HG02840 (cell line): Measurements from ENCODE around the gene SCN3A.

Source experiments
- ATAC-seq: cut with Tn5 transposase; IDR thresholded peaks from one replicate; pipeline ENCODE4 v1.9.1; 2021; ENCODE audit warnings: mild to moderate bottlenecking, moderate library complexity, moderate number of reproducible peaks; ENCODE audit not compliant: unreplicated experiment, low FRiP score

Gene SCN3A

DNA sequence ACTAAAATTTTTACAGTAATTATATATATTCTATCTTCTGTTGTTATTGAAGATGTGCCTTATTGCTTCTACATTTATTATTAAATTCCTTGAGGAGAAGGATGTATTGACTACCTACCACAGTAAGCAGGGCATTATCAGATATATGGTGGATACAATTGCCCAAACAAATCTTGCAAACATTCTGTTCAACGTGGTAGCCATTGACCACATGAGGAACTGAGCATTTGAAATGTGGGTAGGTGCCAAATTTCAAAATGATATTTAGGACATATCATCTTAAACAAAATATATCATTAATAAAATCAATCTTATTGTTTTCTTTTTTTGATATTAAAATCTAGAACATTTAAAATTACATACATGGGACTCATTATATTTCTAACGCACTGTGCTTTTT lies 11.1 kb downstream of the SCN3A start:
- peak; percentile 22 for ATAC-seq

DNA sequence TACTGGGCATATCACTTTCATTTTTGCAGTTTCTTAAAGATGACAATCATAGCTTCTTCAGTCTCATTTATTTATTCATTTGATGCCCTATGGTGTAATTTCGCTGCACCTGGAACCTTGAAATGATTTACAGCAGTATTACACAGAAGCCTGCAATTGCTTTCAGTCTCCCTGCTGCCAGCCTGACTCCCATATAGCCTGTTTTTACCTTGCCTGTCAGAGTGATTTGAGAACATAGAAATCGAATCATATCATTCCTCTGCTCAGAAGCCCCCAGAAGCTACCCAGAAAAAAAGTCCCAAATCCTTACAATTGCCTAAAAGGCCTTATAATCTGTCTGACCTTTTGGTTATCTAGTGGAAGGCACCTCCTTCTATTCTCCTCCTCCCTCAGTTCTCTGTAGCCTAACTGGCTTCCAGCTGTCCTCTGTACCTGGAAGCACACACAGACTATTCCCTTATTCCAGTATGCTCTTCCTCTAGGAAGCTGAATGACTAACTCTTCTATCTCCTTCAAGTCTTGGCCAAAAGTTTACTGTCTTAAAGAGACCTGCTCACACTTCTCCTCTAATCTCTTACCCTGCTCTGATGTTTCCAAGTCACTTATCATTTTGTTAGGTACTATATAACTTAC lies 12.6 kb downstream of the SCN3A start:
- no peak for ATAC-seq

DNA sequence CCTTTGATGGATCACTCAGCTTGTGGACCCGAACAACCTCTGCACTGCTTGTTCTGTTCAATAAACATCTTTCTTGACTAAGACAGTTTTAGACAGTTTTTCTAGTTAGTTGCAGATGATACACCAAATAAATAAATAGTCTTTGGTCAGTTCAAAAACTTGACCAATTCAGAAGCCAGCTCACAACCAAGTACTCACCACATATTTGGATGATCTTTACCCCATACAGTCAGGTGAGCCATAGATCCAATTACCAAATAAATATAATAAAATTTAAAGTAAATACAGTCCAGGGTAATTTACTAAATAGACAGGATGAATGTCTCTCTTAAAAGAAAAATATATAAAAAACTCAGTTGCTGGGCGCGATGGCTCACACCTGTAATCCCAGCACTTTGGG lies 18.2 kb downstream of the SCN3A start:
- ATAC-seq: no peak

DNA sequence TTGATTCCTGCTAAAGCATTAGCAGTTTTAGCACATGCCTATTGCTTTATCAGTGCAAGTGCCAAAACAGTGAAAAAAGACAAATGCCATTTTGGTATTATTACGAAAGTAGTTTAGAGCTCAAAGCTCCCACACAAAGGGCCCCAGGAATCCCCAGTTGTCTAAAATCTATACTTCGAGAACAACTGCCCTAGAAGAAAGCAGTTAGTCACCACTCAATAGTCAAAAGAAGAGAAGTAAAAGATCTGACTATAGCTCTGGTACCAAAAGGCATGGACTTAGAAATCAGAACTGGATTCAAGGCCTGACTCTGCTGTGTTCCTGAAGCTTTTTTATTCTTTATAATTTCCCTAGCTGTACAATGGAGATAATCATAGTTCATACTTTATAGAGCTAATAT lies 21.8 kb downstream of the SCN3A start:
- no peak for ATAC-seq

DNA sequence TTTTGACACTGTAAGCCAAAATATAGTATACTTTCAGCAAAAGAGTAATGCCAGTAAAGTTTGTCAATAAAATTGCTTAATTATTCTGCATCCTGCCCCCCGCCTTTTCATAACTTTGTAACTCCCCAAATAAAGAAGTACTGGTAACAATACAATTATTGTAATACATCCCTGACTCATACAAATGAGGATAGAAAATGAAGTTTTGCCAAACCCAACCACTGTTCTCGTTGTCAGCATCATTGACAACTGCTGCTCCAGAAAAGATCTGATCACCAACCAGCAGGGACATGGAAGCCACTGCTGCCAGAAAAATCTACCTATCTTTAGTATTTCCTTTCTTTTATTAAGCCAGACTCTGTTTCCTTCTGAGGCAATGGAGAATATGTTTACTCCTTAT lies 27.1 kb downstream of the SCN3A start:
- no peak for ATAC-seq

DNA sequence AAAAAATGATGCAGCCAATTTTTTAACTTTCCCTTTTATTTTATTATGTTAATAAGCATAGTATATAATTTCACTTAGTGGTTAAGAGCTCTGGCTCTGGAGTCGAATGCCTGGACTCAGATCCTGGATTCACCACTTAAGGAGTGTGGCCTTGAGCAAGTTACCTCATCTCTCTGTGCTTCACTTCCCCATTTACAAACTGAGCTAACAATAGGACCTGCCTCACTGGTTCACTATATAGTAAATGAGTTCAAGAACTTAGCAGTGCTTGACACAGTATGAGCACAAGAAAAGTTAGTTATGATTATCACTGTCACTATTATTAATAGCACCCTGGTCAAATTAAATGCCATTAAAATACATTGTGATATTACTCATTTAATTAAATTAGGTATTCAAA lies 30.6 kb downstream of the SCN3A start:
- ATAC-seq: no peak

DNA sequence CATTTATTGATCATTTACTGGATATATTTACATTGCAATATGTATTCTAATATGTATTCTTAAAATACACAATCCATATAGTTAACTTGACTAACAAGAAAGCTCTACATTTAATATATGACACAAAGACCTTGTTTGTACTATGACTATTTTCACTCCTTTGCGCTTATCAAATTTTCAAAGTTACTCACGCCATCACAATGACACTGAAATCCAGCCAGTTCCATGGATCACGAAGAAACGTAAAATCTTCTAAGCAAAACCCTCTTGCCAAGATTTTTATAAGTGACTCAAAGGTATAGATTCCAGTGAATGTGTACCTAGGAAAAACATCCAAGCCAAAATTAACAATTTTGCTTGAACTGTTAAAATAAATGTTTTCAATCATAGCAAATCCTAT lies 39.6 kb downstream of the SCN3A start:
- no peak for ATAC-seq

DNA sequence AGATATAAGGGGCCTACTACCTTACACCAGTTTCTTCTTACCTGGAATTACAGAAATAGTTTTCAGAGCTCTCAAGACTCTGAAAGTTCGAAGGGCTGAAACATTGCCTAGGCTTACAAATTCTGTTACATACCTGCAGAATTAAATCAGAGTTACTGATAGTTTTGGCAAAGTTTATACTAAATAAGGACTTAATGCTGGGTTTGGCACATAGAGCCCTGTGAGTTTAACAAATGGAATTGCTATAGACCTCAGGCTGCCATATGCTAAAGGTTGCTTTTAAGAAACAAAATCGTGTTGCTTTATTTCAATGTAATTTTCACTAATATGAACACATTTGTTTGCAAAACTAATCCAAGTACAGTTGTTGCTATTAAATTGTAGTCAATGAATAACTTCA lies 40.1 kb downstream of the SCN3A start:
- ATAC-seq: no peak

DNA sequence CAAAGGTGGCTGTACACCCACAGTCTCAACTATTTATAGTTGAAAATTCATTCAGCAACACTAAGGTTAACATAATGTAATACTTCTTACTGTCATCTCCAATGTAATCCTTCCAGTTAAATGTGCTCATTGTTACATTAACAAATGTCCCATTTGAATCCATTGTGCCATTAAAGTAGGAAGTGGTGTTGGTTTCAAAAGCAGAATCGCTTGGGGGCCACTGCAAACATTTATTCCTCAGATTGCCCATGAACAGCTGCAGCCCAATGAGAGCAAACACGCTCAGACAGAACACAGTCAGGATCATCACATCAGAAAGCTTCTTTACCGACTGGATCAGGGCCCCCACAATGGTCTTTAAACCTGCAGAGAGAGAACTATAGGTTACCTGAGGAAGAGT lies 41.4 kb downstream of the SCN3A start:
- ATAC-seq: no peak

DNA sequence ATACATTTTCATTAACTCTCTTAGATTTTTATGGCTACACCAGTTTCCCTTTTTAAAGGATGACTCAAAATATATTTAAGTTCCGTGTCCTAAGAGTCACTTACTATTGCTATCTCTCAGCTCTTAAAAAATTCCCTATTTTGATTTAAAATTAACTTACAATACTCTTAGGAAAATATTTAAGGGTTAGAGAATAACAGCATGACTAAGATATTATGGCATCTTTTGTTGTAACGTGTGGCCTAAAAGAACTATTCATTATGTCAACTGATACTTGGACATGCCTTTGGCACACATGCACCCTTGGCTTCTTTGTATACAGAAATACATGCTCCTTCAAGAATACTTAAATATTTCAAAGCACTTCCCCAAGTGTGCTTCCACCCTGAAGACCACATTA lies 42.3 kb downstream of the SCN3A start:
- no peak for ATAC-seq

DNA sequence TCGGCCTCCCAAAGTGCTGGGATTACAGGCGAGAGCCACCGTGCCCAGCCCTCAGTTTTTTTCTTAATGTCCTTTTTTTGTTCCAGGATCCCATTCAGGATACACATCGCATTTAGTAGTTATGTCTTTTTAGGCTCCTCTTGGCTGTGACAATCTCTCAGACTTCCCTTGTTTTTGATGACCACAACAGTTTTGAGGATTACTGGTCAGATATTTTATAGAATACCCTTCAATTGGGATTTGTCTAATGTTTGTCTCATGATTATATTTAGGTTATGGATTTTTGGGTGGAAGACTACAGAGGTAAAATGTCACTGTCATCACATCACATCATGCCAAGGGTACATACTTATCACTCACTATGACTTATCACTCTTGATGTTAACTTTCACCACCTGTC lies 46.7 kb downstream of the SCN3A start:
- no peak for ATAC-seq

DNA sequence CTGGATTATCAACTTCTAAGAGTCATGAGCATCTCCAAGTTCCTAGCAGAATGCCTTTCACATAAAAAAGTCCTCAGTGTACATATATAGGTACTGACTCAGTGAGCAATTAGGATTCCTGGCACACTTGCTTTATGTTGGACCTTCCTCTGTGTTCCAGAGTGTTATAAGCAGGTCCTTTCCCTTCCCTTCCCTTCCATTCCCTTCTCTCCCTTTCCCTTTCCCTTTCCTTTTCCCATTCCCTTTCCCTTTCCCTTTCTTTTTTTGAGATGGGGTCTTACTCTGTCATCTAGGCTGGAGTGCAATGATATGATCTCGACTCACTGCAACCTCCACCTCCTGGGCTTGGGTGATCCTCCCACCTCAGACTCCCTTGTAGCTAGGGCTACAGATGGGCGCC lies 48.7 kb downstream of the SCN3A start:
- ATAC-seq: no peak

DNA sequence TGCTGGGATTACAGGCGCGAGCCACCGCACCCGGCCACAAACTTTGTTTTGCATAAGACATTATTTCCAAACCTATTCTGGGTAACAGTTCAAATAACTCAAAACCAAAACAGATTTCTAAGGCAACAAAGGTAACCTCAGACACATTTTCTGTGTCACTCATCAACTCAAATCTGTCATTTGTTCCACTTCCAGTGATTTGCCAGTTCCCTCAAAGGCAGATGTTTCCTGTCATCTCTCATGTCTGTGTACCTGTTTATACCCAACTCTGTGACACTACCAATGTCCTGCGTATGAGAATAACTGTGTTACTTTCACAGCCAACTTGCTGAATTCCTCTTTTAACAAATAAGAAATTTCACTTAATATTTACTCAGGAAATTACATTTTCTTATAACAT lies 54.4 kb downstream of the SCN3A start:
- peak; percentile 84 for ATAC-seq

DNA sequence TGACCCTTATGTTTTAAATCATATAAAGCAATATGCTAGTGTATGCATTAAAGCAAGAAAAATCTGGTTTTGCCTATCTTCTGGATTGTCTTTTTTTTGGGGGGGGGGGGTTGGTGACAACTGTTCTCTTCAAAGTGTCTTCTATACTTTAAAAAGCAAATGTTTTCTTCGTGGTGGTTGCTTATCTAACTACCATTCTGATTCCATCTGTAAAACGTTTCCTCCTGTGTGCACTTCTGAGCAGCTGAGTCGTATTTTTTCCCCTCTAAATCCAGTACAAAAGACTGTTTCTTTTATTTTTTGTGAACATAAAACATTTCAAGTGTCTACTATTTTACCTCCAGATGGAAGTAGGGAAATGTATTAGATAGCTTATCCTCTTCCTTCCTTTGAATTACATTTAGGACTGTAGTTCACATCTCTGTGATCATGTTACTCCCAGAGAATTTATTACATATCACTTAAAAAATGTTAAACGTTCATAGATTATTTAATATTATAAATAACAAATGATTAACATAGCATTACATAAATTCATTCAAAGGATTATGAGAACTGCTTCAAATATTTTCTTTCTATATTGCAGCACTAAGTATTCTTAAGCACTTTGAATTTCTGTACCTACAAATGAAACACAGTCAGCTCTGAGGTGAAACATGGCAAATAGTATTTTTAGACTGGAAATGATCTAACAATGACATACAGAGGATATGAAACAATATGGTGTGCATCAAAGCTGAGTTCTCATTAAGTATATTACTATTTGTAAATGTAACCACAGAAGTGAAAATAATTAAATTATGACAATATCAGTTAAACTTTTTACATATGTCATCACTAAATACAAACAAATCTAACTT lies 56.4 kb downstream of the SCN3A start:
- no peak for ATAC-seq

DNA sequence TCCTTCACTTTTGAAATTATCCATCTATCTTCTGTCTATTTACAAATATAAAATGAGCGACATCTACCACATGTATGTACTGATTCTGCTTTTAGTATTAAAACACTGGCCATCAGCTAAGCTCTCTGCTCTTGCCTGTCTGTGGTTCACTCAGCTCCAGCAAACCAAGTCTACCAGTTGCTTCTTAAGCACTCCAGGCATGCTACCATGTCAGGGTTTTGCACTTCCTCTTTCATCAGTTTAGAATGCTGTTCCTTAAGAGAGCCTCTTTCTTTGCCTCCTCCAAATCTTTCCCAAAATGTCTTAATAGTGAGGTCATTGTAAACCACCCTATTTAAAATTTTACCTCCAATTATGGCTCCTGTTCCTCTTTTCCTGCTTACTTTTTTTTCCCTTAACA lies 59.5 kb downstream of the SCN3A start:
- ATAC-seq: no peak

DNA sequence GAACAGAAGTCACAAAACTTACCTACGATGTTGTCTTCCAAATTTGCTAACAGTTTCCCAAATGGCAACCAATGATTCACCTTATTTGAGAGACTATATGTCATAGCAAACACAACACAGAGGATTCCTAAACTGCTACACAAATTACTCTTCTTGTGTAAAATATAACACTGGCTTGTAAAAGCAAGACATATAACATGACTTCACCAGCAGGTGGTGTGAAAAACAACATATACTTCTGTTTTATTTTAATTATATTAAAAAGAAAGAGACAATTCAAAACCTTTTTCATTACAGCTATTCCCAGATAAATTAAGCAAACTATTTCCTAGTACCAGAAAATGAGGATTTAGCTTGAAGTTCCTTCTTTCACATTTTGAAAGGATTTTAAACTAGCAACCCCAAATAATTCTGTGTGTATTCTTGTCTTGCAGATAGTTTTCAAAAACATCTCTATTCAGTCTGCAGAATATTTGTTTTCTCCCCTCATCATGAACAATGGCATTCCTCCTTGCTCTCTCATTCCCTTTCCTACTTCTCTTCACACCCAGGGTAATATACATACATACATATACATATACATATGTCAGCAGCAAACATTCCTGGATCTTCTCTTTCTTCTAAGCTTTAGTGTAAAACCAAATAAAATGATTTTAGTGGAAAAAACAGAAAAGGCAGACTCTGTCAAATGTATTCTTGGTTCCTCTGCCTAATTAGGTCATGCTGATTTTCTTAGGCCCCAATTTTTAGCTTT lies 62.1 kb downstream of the SCN3A start:
- no peak for ATAC-seq

DNA sequence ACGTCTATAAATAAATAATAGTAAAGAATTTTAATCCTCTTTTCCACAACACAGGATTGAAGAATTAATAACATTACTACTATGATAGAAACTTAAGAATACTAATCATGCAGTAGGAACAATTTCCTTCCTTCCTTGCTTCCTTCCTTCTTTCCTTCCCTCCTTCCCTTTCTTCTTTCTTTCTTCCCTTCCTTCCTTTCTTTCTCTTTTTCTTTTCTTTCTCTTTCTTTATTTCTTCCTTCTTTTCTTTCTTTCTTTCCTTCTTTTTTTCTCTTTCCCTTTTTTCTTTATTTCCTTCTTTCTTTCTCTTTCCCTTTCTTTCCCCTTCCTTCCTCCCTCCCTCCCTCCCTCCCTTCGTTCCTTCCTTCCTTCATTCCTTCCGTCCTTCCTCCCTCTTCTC lies 77.6 kb downstream of the SCN3A start:
- no peak for ATAC-seq

DNA sequence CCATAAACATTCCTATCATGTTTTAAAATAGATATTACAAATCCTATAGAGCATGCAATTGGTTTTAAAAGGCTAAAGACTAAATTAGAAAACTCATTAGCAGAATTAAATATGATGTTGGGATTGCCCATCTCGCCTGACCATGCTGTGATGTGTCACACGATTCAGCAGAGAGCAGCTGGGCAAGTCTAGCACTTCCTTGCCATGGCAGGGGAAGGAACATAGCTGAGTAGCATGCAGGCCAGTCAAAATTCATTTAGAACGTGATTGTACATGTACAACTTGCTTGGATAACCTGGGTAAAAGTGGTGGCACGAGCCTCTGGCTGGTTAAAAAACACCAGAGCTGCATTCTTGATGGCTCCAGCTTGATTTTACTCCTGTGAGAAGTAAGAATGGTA lies 81.3 kb downstream of the SCN3A start:
- ATAC-seq: no peak

DNA sequence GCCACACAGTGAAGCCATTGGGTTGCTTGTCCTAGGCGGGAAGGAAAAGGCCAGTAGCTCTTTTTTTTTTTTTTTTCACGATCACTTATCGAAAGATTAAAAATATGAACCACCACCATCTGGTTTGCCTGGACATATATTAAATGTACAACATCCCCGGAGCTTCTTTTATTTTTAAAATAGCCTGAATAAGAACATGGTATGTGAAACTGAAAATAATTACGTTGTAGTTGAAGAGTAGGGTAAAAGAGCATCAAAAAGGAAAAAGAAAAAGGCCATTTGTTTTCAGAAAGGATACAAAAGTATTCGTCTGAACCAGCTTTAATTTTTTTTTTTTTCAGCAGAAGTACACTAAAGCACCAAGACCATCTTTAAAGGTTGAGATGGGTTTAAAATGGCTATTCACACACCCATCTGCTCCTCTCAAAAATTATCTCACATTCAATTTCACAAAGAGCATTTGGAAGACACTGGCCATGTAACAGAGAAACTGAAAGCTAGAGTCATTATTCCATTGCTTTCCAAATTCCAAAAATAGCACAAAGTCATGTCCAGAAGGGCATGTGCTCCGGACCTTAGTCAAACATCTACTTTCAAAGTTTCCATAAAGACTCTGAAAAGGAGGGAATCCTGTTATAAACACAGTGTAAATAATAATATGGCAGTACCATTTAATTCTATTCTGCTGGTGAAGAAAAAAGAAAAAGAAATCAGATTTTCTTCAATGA lies 82.9 kb downstream of the SCN3A start:
- ATAC-seq: no peak

DNA sequence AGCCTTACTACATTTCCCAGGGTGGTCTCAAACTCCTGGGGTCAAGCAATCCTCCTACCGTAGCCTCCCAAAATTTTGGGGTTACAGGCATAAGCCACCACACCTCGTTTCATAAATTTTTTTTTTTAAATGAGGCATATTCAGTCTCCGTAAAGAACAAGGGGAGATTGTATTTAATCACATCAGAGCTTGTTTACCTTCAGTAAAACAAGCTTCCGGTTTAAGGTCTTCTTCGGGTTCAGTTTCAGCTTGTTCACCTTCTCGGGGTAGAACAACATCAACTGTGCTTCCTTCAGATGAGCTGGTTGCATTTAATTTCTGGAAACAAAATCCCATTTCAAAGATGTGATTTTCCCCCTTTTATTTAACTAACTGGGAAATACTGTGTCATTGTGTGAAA lies 88.6 kb downstream of the SCN3A start:
- no peak for ATAC-seq
